Activated naive CD8-positive, alpha-beta T cell treated with anti-CD3 and anti-CD28 coated beads for 36 hours (primary cell): ENCODE data around the gene OR4D5. TPM values are rescaled to one million over a fixed set of nuclear protein-coding genes. Genes with fewer than 3 reads are reported as not detected.

Experiments
- DNase-seq: peaks from one replicate; pipeline ENCODE4 v3.0.0; 2021
- H3K27ac Mint-ChIP-seq: one replicate; pipeline ENCODE4 v1.8.0; 2022; ENCODE audit warnings: mild to moderate bottlenecking, moderate library complexity, mixed read lengths
- H3K27me3 Mint-ChIP-seq: one replicate; pipeline ENCODE4 v1.8.0; 2022; ENCODE audit warnings: mild to moderate bottlenecking, mixed read lengths
- H3K36me3 Mint-ChIP-seq: one replicate; pipeline ENCODE4 v1.8.0; 2021; ENCODE audit warnings: mild to moderate bottlenecking, mixed read lengths
- H3K4me1 Mint-ChIP-seq: one replicate; pipeline ENCODE4 v1.8.0; 2021; ENCODE audit warnings: mixed read lengths
- H3K4me3 Mint-ChIP-seq: one replicate; pipeline ENCODE4 v1.8.0; 2022; ENCODE audit warnings: mild to moderate bottlenecking, moderate library complexity, mixed read lengths
- H3K9me3 Mint-ChIP-seq: one replicate; pipeline ENCODE4 v1.8.0; 2022; ENCODE audit warnings: mixed read lengths
- total RNA-seq, 2 experiments: library from RNA; stranded (reverse); gene quantifications; one replicate each; pipeline ENCODE4 v1.2.3, GENCODE V29; 2021

OR4D5 gene
- total RNA-seq, 2 experiments from 2014 or later = not detected

GRCh38 chr11:123979311-123979710 is 39.9 kb downstream of the OR4D5 start:
- H3K9me3 Mint-ChIP-seq = peaks cover 3% of the 10 kb centered on the region
- H3K36me3 Mint-ChIP-seq = no peaks in the 10 kb centered on the region
- no peaks in the 10 kb centered on the region for H3K4me1 Mint-ChIP-seq
- H3K4me3 Mint-ChIP-seq = no peak overlapping the region
- H3K27ac Mint-ChIP-seq = no peak overlapping the region
- no peaks in the 10 kb centered on the region for H3K27me3 Mint-ChIP-seq
- DNase-seq = no peak

Other genes starting within 250 kb of the OR4D5 start
- gene ZNF202, start 198.0 kb upstream of the OR4D5 start, total RNA-seq = 10 to 100 TPM; 14.4 to 18.6 TPM
- not detected for gene OR6X1, start 185.1 kb upstream of the OR4D5 start, total RNA-seq
- not detected for gene OR6M1, start 133.3 kb upstream of the OR4D5 start, total RNA-seq
- gene TMEM225, start 53.9 kb upstream of the OR4D5 start, total RNA-seq = not detected
- not detected for gene OR8D4, start 37.5 kb upstream of the OR4D5 start, total RNA-seq
- not detected for gene OR6T1, start 4.2 kb downstream of the OR4D5 start, total RNA-seq
- gene OR10S1, start 38.2 kb downstream of the OR4D5 start, total RNA-seq = not detected
- gene OR10G6, start 55.5 kb downstream of the OR4D5 start, total RNA-seq = not detected
- not detected for gene OR10G4, start 73.4 kb downstream of the OR4D5 start, total RNA-seq
- not detected for gene OR10G9, start 83.4 kb downstream of the OR4D5 start, total RNA-seq
- gene OR10G8, start 87.2 kb downstream of the OR4D5 start, total RNA-seq = not detected
- gene OR10G7, start 101.7 kb downstream of the OR4D5 start, total RNA-seq = not detected
- 1 to 10 TPM; 4.3 to 5.2 TPM for gene VWA5A, start 175.8 kb downstream of the OR4D5 start, total RNA-seq
- not detected for gene OR10D3, start 243.7 kb downstream of the OR4D5 start, total RNA-seq